Measurements from ENCODE around the gene VAPA. TPM values are rescaled to one million over a fixed set of nuclear protein-coding genes. Genes with fewer than 3 reads are reported as not detected.

The VAPA gene
- total RNA-seq, result 100 to 1,000 TPM; 177 to 224 TPM
- polyA plus RNA-seq (ENCODE audit: insufficient read depth, low read depth, low replicate concordance), result 180 TPM
- long read RNA-seq, donor 1, full-length matches to known transcripts, result 94 of 106 reads
- long read RNA-seq, donor 1, partial matches to known transcripts, result 5 of 106 reads
- long read RNA-seq, donor 1, other reads (novel, unspliced or antisense), result 7 of 106 reads
- long read RNA-seq, donor 2, full-length matches to known transcripts, result 71 of 77 reads
- long read RNA-seq, donor 2, partial matches to known transcripts, result 0 of 77 reads
- long read RNA-seq, donor 2, other reads (novel, unspliced or antisense), result 6 of 77 reads

- Histone ChIP-seq H3K27ac (peak within 1 kb of the TSS; percentile 100), H3K4me3 (peak within 1 kb of the TSS; percentile 96), H3K36me3 (ENCODE audit: low read depth, missing control alignments) (no peaks in the 10 kb centered on the region), H3K9me3 (no peaks in the 10 kb centered on the region), H3K27me3 (no peaks in the 10 kb centered on the region), H3K4me1 (peaks cover 29% of the 10 kb centered on the region)
- peak; percentile 97 for DNase-seq
- peak in 1 of 3 experiments; percentile 8 for TF ChIP-seq CTCF (IDR thresholded peaks at IDR 0.05)
- TF ChIP-seq POLR2A (IDR thresholded peaks at IDR 0.05), result peak; percentile 89
- intact Hi-C loops (cut with DNase I; ENCODE audit: low total_unique reads), result no loop called here
- WGBS, 2 donors, result 0 to 1% methylated on average over 10 to 33 of the region's 87 CpGs
These were observed at the start of gene VAPA for GRCh38 chr18:9913526-9914333. Gene VAPA, plus strand, starts transcription at chr18:9914016. Its CDS starts 241 bp downstream, at chr18:9914257.

- Histone ChIP-seq H3K27ac (no peak overlapping the region), H3K27me3 (no peaks in the 10 kb centered on the region), H3K9me3 (no peaks in the 10 kb centered on the region), H3K4me3 (no peak overlapping the region), H3K4me1 (peaks cover 13% of the 10 kb centered on the region), H3K36me3 (ENCODE audit: low read depth, missing control alignments) (no peaks in the 10 kb centered on the region)
- TF ChIP-seq POLR2A (IDR thresholded peaks at IDR 0.05) (no peak), CTCF (IDR thresholded peaks at IDR 0.05) (no peak)
- WGBS, 2 donors, result 96 to 97% methylated on average over 7 of the region's 7 CpGs
- intact Hi-C loops (cut with DNase I; ENCODE audit: low total_unique reads), result no loop called here
- no peak for DNase-seq
These were observed 47.9 kb upstream of the VAPA start for GRCh38 chr18:9865764-9866490.

- no peak for TF ChIP-seq POLR2A (IDR thresholded peaks at IDR 0.05)
- TF ChIP-seq CTCF (IDR thresholded peaks at IDR 0.05), result no peak
These were observed 47.2 kb upstream of the VAPA start for GRCh38 chr18:9866627-9867026.

GRCh38 chr18:9867071-9867594 is 46.7 kb upstream of the VAPA start:
- Histone ChIP-seq H3K27ac (no peak overlapping the region), H3K27me3 (no peaks in the 10 kb centered on the region), H3K4me1 (peaks cover 17% of the 10 kb centered on the region), H3K36me3 (ENCODE audit: low read depth, missing control alignments) (no peaks in the 10 kb centered on the region), H3K9me3 (no peaks in the 10 kb centered on the region), H3K4me3 (no peak overlapping the region)
- TF ChIP-seq POLR2A (IDR thresholded peaks at IDR 0.05), result no peak
- intact Hi-C loops (cut with DNase I; ENCODE audit: low total_unique reads), result no loop called here
- no peak for DNase-seq
- WGBS, 2 donors, result 88 to 91% methylated on average over 4 of the region's 4 CpGs

More at GRCh38 chr18:9866627-9867026, 47.2 kb upstream of the VAPA start:
- intact Hi-C loops (cut with DNase I; ENCODE audit: low total_unique reads), result no loop called here
- no peak for DNase-seq
- no peak overlapping the region for H3K4me3 ChIP-seq
- H3K9me3 ChIP-seq, result no peaks in the 10 kb centered on the region
- WGBS, 2 donors, result 93 to 96% methylated on average over 3 of the region's 3 CpGs
- no peaks in the 10 kb centered on the region for H3K27me3 ChIP-seq
- no peaks in the 10 kb centered on the region for H3K36me3 ChIP-seq (ENCODE audit: low read depth, missing control alignments)
- no peak overlapping the region for H3K27ac ChIP-seq
- peaks cover 17% of the 10 kb centered on the region for H3K4me1 ChIP-seq
